T47D (cell line): ENCODE results near the gene NSUN4.
"Not testable (repeated sequence)": the region's sequence is repeated elsewhere in the genome, so short reads cannot be mapped to it uniquely, and the experiment has no call there.

Experiments
- DNase-seq, 2 experiments: peaks; one replicate each; pipeline versions ENCODE4 v3.0.0 to v3.0.0-alpha.2; 2011 to 2012; ENCODE audit warnings: low read depth in 1 of 2, low spot score in 1 of 2
- JUND ChIP-seq: IDR thresholded peaks from 2 replicates; pipeline ENCODE4 v1.6.1; 2012; ENCODE audit warnings: low read depth
- in situ Hi-C: cut with HindIII; loops from 2 replicates; pipeline ENCODE4 v1.10.0; 2016; ENCODE audit warnings: low sequenced_read_pairs, low pct_unique_long_range_greater_than_20kb

The NSUN4 gene

DNA sequence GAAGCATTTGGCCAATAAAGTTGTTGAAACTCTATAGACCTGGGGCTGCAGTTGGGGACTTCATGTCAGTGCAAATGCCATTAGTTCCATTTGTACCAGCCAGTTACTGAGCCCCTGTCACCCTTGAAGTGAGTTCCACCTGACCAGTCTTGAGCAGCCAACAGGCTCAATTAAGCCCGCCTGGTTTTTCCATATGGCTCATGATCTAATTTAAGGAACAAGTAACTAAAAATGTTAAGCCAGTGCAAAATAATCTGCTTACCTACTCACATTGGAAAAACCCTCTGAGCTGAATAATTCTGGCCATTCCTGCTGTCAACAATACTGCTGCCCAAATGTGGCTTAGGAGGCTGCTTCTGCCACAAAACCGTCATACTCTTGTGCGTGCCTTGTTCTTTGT is 21.6 kb downstream of the NSUN4 start:
- TF ChIP-seq JUND, result no peak
- DNase-seq, result no peak
- in situ Hi-C loops, result no loop called here

DNA sequence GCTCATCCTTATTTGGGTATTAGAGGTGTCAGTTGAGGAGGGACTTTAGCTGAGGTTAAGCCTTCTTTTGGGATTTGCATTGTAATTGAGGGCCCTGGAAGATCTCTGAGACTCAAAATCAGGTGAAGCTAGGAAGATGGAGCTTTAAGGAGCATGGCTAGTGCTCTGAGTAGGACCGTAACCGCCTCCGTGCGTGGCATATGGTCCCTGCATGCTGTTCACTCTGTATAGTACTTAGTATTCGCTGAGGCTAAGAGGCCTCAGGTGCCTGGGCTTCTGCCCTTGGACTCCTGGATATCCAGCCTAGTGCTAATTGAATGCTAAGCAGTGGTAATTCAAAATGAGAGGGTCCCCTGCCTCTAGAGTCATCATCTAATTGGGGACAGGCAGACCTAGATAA is 22.5 kb downstream of the NSUN4 start:
- in situ Hi-C loops, result no loop called here
- no peak for DNase-seq
- no peak for TF ChIP-seq JUND

GRCh38 chr1:46364612-46365011 is 24.0 kb downstream of the NSUN4 start:
- in situ Hi-C loops, result no loop called here
- no peak for TF ChIP-seq JUND
- no peak for DNase-seq

GRCh38 chr1:46365796-46366195 is 25.2 kb downstream of the NSUN4 start:
- in situ Hi-C loops, DNase-seq: not testable (repeated sequence)

DNA sequence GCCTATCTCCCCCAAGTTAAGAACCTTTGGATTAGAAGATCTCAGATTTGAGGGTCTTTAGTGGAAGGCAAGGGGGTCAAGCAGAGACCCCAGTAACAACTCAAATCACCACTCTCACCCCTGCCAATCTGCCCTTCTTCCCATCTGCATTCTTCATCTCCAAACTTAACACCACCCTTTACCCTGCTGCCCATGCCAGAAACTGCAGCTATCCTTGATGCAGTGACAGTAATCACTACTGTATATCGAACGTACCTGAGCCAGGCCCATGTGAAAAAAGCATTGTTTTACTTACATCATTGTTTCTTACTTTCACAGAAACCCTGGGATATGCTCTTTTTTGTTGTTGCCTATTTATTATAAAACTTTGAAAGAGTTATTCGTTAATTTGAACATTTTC is 26.5 kb downstream of the NSUN4 start:
- TF ChIP-seq JUND, result no peak
- DNase-seq, result no peak
- in situ Hi-C loops, result no loop called here

- in situ Hi-C loops, DNase-seq: not testable (repeated sequence)
Observed at GRCh38 chr1:46367701-46368100, 27.1 kb downstream of the NSUN4 start.

DNA sequence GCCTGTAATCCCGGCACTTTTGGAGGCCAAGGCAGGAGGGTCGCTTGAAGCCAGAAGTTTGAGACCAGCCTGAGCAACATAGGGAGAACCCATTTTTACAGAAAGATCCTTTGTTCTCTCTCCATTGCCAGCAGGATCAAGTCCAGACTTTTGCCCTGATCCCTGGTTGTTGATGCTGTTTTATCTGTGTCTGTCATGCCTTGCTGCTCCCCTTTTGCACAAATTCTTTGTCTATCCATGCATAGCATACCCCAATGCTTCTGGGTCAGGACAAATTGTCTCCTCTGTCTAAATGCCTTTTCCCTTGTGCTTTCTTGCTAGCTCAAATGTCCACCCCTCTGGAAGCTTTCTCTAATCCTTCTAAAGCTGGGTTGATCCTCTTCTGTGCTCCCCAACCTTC is 28.2 kb downstream of the NSUN4 start:
- in situ Hi-C loops, result no loop called here
- TF ChIP-seq JUND, result no peak
- DNase-seq, result no peak

DNA sequence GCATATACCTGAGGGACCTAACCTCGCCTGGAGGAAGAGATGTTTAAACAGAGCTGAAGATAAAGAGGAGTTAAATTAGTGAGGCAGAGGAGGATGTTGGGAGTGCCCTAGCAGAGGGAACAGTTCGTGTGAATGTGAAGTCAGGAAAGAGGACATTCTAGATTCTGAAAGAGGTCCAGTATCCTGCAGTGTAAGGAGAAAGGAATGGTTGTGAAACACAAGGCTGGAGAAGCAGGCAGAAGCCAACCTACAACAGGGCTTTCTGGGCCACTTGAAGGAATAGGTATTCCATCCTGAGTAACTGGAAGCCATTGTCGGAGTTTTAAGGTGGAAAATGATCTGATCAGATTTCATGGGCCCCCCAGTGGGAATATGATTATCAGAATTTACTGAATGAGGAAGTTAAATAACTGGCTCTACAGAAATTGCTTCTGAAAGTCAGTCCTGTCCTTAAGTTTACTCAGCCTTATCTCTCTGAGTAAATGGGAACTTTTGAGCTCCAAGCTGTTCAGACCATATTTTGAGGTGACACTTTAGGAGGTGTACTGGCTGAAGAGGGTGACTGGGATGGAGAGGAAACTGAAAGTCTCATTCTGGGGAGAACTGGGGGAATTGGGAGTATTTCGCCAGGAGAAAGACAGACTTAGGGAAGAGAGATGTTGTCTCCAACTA is 29.1 kb downstream of the NSUN4 start:
- no peak for TF ChIP-seq JUND
- no peak for DNase-seq
- in situ Hi-C loops, result no loop called here

- TF ChIP-seq JUND, result no peak
- in situ Hi-C loops, result no loop called here
- no peak for DNase-seq
Observed at GRCh38 chr1:46370214-46370633, 29.6 kb downstream of the NSUN4 start.

GRCh38 chr1:46372431-46372830 is 31.8 kb downstream of the NSUN4 start:
- DNase-seq, result peak in 1 of 2 experiments; percentile 34
- in situ Hi-C loops, result no loop called here
- TF ChIP-seq JUND, result no peak

GRCh38 chr1:46379996-46380395 is 39.4 kb downstream of the NSUN4 start:
- TF ChIP-seq JUND, result no peak
- DNase-seq, result no peak
- in situ Hi-C loops, result no loop called here

GRCh38 chr1:46380508-46380907 is 39.9 kb downstream of the NSUN4 start:
- TF ChIP-seq JUND, result no peak
- DNase-seq, result no peak
- in situ Hi-C loops, result no loop called here

DNA sequence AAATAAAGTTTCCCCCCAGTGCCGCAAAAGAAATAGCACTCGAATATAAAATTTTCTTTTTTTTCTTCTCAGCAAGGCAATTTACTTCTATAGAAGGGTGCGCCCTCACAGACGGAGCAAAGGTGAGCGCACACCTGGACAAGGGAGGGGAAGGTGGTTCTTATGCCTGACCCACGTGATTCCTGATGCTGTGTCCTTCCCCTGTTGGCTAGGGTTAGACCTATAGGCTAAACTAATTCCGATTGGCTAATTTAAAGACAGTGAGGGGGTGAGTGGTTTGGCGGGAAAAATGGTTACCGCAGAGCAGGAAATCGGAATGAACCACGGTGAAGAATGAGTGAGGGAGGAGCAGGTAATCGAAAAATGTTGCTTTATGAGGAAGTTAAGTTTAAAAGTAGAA is 52.9 kb downstream of the NSUN4 start:
- TF ChIP-seq JUND, result no peak
- in situ Hi-C loops, result no loop called here

More for the DNA sequence above, 52.9 kb downstream of the NSUN4 start:
- no peak for DNase-seq
